Activated T-helper 1 cell treated with anti-CD3 and anti-CD28 coated beads, Interleukin-2, amount 50 U/mL, for 16 hours (primary cell): ENCODE data around the gene THBS3.
"Not testable (repeated sequence)": the region's sequence is repeated elsewhere in the genome, so short reads cannot be mapped to it uniquely, and the experiment has no call there.

Source experiments
- DNase-seq, 2 donors: peaks; one replicate each; pipeline ENCODE4 v3.0.0-alpha.2; 2020; ENCODE audit warnings: low read depth in 1 of 2, low spot score in 1 of 2

THBS3 gene

GRCh38 chr1:155160128-155160527, 47.6 kb downstream of the THBS3 start:
- no peak for DNase-seq

- no peak for DNase-seq
These were observed 48.7 kb downstream of the THBS3 start for GRCh38 chr1:155158991-155159390.

GRCh38 chr1:155155996-155156643, 51.6 kb downstream of the THBS3 start:
- not testable (repeated sequence) for DNase-seq
